OCI-LY3 (cell line): ENCODE measurements around the gene HS6ST1.

Experiments used
- H2AFZ ChIP-seq: fragments of 200-600, 300-600 bp; shearing (Covaris generic); 2 replicates; pipeline ENCODE4 v1.6.0; 2014; ENCODE audit warnings: antibody characterized with exemption, low read depth, low read length
- H3K27ac ChIP-seq: fragments of 200-600, 300-600 bp; sonication (generic); 2 replicates; pipeline ENCODE4 v1.5.1; 2014; ENCODE audit warnings: mild to moderate bottlenecking, low read length, moderate library complexity, mixed read lengths
- H3K27me3 ChIP-seq: fragments of 200-600, 300-600 bp; sonication (generic); 2 replicates; pipeline ENCODE4 v1.6.1; 2014; ENCODE audit warnings: low read depth, low read length, mixed read lengths
- H3K36me3 ChIP-seq: fragments of 200-600, 300-600 bp; sonication (generic); replicated peaks from 2 replicates; pipeline ENCODE3; 2014; ENCODE audit warnings: low read depth, low read length, mixed read lengths
- H3K4me1 ChIP-seq: fragments of 300-600, 200-600 bp; sonication (generic); 2 replicates; pipeline ENCODE4 v1.6.1; 2014; ENCODE audit warnings: low read length, mixed read lengths
- H3K4me2 ChIP-seq: fragments of 200-600, 300-600 bp; sonication (generic); 2 replicates; pipeline ENCODE4 v1.6.1; 2014; ENCODE audit warnings: low read length, mixed read lengths
- H3K4me3 ChIP-seq: fragments of 300-600, 200-600 bp; sonication (generic); 2 replicates; pipeline ENCODE4 v1.5.1; 2014; ENCODE audit warnings: antibody characterized with exemption, mild to moderate bottlenecking, low read length, moderate library complexity
- H3K79me2 ChIP-seq: fragments of 300-600, 200-600 bp; shearing (Covaris generic); 2 replicates; pipeline ENCODE4 v1.6.1; 2014; ENCODE audit warnings: mild to moderate bottlenecking, low read length, mixed read lengths
- H3K9ac ChIP-seq: fragments of 300-600, 200-600 bp; shearing (Covaris generic); 2 replicates; pipeline ENCODE4 v1.6.0; 2014; ENCODE audit warnings: mild to moderate bottlenecking, low read length, moderate library complexity
- H3K9me3 ChIP-seq: fragments of 200-600, 300-600 bp; shearing (Covaris generic); 2 replicates; pipeline ENCODE4 v1.6.1; 2014; ENCODE audit warnings: low read length, mixed read lengths; ENCODE audit not compliant: insufficient read depth
- H4K20me1 ChIP-seq: fragments of 200-600, 300-600 bp; sonication (generic); 2 replicates; pipeline ENCODE4 v1.6.1; 2016; ENCODE audit warnings: low read length, mixed read lengths; ENCODE audit not compliant: insufficient read depth
- EZH2phosphoT487 ChIP-seq: fragments of 200-600 bp; shearing (Covaris generic); IDR thresholded peaks from 2 replicates; pipeline ENCODE4 v1.6.1; 2018; ENCODE audit warnings: antibody characterized with exemption, mixed run types, low read depth
- TF ChIP-seq, protein P1 (sequence below): fragments of 200-600, 300-600 bp; sonication (generic); IDR thresholded peaks from 2 replicates; pipeline ENCODE4 v1.5.1; 2014; ENCODE audit warnings: antibody characterized with exemption, low read length, low read depth

HS6ST1 gene

GRCh38 chr2:128347171-128347558 is 28.5 kb upstream of the HS6ST1 start:
- no peaks in the 10 kb centered on the region for H3K36me3 ChIP-seq
- H3K9me3 ChIP-seq: no peaks in the 10 kb centered on the region; the same call in 1 of the 2 replicates
- no peak overlapping the region for H3K9ac ChIP-seq
- no peaks in the 10 kb centered on the region for H3K27me3 ChIP-seq
- no peaks in the 10 kb centered on the region for H4K20me1 ChIP-seq
- no peak overlapping the region for H2AFZ ChIP-seq
- no peak overlapping the region for H3K4me3 ChIP-seq
- no peak overlapping the region for H3K4me2 ChIP-seq
- no peaks in the 10 kb centered on the region for H3K4me1 ChIP-seq
- no peaks in the 10 kb centered on the region for H3K79me2 ChIP-seq
- H3K27ac ChIP-seq: no peak overlapping the region
- TF ChIP-seq EZH2phosphoT487: no peak
- TF ChIP-seq, protein P1, sequence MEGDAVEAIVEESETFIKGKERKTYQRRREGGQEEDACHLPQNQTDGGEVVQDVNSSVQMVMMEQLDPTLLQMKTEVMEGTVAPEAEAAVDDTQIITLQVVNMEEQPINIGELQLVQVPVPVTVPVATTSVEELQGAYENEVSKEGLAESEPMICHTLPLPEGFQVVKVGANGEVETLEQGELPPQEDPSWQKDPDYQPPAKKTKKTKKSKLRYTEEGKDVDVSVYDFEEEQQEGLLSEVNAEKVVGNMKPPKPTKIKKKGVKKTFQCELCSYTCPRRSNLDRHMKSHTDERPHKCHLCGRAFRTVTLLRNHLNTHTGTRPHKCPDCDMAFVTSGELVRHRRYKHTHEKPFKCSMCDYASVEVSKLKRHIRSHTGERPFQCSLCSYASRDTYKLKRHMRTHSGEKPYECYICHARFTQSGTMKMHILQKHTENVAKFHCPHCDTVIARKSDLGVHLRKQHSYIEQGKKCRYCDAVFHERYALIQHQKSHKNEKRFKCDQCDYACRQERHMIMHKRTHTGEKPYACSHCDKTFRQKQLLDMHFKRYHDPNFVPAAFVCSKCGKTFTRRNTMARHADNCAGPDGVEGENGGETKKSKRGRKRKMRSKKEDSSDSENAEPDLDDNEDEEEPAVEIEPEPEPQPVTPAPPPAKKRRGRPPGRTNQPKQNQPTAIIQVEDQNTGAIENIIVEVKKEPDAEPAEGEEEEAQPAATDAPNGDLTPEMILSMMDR: no peak

DNA sequence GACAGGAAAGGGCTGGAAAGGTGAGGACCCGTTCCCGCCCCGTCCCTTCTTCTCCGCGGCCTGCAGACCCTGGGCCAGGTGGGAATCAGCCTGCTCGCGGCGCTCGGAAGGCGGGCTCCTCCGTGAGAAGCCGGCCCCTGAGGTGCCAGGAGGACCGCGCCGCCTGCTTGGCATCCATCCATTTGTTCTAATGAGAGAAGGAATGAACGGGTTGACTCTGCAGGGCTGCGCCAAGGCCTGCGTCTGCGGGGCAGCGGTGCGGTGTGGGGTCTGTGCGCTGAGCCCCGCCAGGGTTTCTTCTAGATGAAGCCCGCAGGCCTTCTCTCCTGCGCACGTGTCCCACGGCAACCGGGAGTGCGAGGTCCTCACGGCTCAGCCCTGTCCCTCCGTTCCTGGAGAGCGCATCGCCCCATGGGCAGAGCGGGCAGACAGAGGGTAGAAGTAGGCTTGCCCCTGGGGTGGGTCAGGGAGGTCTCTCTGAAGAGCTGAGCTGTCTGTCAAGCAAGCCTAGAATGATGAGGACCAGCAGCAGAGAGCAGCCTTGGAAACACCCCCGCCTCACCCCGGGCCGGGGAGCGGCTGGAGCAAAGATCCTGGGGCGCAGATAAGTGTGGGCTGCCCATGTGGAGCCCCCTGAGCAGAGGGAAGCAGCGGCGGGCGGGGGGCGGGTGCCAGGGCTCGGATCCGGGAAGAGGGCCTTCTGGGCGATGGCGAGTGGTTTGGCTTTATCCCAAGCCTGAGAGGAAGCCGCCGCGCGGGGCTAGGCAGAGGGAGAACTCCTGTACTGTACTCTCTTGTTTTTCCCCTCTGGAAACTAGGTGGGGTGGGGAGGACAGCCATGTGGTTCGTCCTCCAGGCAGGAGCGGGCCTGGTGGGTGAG is 27.9 kb upstream of the HS6ST1 start:
- no peak overlapping the region for H3K27ac ChIP-seq
- H3K27me3 ChIP-seq: no peaks in the 10 kb centered on the region
- no peak overlapping the region for H3K4me2 ChIP-seq

GRCh38 chr2:128345436-128346165 is 26.9 kb upstream of the HS6ST1 start:
- no peaks in the 10 kb centered on the region for H3K4me1 ChIP-seq
- no peak overlapping the region for H3K27ac ChIP-seq
- no peaks in the 10 kb centered on the region for H3K79me2 ChIP-seq
- H3K27me3 ChIP-seq: no peaks in the 10 kb centered on the region
- no peaks in the 10 kb centered on the region for H3K9me3 ChIP-seq
- no peaks in the 10 kb centered on the region for H3K36me3 ChIP-seq
- no peaks in the 10 kb centered on the region for H4K20me1 ChIP-seq
- H3K4me3 ChIP-seq: no peak overlapping the region
- TF ChIP-seq, protein P1: no peak
- TF ChIP-seq EZH2phosphoT487: no peak
- no peak overlapping the region for H2AFZ ChIP-seq
- H3K9ac ChIP-seq: no peak overlapping the region
- H3K4me2 ChIP-seq: no peak overlapping the region

More for the DNA sequence above, 27.9 kb upstream of the HS6ST1 start:
- Histone ChIP-seq H3K36me3 (no peaks in the 10 kb centered on the region), H4K20me1 (no peaks in the 10 kb centered on the region), H3K4me1 (no peaks in the 10 kb centered on the region), H3K4me3 (no peak overlapping the region), H3K9me3 (no peaks in the 10 kb centered on the region), H3K79me2 (no peaks in the 10 kb centered on the region), H3K9ac (no peak overlapping the region), H2AFZ (no peak overlapping the region)
- TF ChIP-seq EZH2phosphoT487: no peak
- TF ChIP-seq, protein P1: no peak

DNA sequence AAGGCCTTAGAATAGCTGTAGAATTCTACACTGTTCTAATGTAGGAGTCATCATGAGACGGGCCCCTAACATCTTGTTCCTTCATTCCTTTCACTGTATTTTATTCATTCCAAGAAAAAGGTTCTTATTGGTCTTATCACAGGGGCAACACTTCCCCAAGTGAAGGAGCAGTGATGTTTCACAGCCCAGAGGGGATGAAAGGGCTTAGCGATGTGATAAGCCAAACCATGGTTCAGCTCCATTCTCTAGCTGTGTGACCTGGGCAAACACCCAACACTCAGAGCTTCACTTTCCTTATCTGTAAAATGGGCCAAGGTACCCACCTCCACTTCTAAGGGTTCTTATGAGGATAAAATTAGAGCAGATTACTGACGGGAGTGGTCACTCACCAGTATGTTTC is 25.4 kb upstream of the HS6ST1 start:
- Histone ChIP-seq H3K27ac (no peak overlapping the region), H3K79me2 (no peaks in the 10 kb centered on the region), H3K4me1 (no peaks in the 10 kb centered on the region), H3K36me3 (no peaks in the 10 kb centered on the region), H3K4me2 (no peak overlapping the region), H2AFZ (no peak overlapping the region), H3K9me3 (no peaks in the 10 kb centered on the region), H3K9ac (no peak overlapping the region), H4K20me1 (no peaks in the 10 kb centered on the region), H3K4me3 (no peak overlapping the region), H3K27me3 (no peaks in the 10 kb centered on the region)
- no peak for TF ChIP-seq EZH2phosphoT487
- TF ChIP-seq, protein P1: no peak
